Activated CD4-positive, alpha-beta T cell treated with anti-CD3 and anti-CD28 coated beads, Interleukin-2, Interleukin-4, amounts not matched to agents 100 ng/mL and 50 ng/mL, durations not matched to agents 16 hours and 8 hours (primary cell): Measurements from ENCODE around the gene GTF3C1.

Source experiments
- DNase-seq: peaks from one replicate; pipeline ENCODE4 v3.0.0-alpha.2; 2020; ENCODE audit warnings: low spot score

Gene GTF3C1

DNA sequence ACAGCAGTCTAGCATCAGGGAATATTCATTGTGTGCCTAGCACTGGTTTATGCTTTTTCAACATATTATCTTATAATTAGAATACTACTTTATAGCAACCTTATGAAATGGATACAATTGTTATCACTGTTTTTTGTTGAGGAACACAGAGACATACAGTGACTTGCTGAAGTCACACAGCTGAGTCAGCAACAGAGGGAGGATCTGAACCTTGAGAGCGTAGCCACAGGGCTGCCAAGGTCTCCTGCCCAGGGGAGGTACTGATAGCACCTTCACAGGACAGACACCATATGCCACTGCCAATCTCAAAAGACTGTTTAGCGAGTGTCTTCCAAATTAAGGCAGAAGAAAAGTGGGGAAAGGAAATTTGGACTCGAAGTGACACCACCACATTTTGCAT lies 63.0 kb downstream of the GTF3C1 start:
- no peak for DNase-seq

DNA sequence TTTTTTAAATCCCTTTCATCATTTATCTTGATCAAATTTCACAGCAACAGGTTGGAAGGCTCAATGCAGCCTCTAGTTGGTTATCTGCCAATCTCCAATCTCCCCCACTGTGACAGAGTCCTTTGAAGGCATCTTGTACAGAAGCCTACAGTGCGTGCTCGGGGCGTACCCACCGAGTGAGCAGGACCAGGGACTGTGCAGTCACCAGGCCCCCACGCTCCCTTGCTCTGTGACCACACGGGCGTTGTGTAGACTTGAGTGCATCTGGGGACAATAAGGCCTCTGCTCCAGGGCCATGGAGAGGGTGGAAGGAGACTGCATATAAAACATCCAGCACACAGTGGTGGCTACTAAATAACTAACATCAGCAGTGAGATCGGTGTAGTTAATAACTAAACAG lies 63.4 kb downstream of the GTF3C1 start:
- no peak for DNase-seq

GRCh38 chr16:27485811-27486210 lies 63.9 kb downstream of the GTF3C1 start:
- DNase-seq, result no peak

- no peak for DNase-seq
Measured at GRCh38 chr16:27485126-27485525, 64.6 kb downstream of the GTF3C1 start.

DNA sequence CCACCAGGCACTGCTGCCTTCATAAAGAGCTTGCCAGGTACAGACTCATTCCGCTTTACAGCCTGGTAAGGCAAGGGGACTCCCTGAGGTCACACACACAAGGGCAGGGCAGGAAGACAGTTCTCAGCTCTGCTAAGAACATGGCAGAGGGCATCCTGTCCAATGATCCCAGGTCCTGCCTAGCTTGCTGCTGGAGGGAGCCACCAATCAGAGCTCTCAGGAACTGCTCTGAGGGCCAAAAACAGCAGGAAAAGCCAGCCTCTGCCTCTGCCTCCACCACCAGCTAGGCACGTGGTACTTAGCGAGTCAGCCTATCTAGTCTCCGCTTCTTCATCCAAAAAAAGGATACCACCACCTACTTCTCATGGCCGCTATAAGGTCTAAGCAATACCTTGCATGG lies 66.1 kb downstream of the GTF3C1 start:
- DNase-seq, result no peak

DNA sequence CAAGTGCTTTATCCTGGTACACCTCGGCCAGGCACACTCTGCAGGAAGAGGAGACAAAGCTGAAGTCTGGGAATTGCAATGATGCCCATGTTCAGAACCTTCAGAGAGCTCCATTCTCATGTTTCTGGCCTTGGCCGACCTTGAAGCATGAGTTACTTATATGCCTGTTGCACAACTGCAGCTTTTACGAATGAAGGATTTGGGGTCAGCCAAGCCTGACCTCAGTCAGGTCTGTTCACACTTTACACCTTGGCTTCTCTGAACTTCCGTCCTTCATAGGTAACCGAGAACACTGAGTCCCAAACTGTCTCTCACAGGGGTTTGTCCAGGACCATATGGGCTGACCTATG lies 66.7 kb downstream of the GTF3C1 start:
- no peak for DNase-seq

- DNase-seq, result no peak
Measured at GRCh38 chr16:27482397-27483087, 67.2 kb downstream of the GTF3C1 start.

DNA sequence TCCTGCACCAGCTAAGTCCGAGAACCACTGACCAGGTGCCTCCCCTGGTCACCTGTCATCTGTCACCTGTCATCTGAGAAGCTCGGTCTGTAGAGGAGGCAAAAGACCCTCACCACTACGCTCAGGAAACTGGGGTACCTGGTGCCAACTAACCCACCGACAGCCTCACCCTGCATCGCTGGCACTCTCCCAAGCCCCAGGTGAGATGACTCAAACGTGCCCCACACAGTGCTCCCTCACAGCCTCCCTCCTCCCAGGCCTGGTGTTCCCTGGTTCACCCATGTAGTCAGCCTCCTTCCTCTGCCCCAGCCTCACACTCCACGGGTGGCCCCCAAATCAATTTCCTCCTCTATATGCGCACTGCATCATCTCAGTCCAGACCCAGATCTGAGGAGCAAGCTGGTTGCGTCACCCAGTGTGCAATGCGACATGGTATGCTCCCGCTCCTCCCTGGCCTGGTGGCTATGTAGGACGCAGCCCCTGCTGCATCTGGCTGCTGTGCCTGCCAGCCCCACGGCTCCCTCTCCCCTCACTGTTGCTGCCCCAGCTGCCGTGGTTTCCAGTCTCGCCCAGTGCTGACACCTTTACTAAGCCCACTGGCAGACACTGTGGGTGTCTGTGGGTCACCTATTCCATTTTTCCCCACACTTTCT lies 68.3 kb downstream of the GTF3C1 start:
- DNase-seq, result no peak

DNA sequence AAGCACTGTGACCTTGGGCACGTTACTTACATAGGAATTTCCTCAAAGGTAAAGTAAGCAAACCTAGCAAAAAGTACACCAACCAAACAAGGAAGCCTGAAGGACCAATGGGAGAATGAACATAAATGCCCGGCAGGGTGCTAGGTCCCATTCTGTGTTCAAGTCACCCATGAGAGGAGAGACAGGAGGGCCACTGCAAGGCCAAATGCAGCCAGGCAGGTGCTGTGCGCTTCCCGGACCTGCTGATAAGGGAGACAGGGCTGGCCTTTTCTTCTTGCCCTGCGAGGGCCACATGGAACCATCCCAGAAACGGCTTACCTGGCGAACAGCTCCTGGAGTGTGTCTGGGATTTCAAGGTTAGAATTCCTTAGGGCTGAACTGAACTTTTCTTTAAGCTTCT lies 69.0 kb downstream of the GTF3C1 start:
- DNase-seq, result no peak

GRCh38 chr16:27476240-27476639 lies 73.5 kb downstream of the GTF3C1 start:
- DNase-seq, result no peak

DNA sequence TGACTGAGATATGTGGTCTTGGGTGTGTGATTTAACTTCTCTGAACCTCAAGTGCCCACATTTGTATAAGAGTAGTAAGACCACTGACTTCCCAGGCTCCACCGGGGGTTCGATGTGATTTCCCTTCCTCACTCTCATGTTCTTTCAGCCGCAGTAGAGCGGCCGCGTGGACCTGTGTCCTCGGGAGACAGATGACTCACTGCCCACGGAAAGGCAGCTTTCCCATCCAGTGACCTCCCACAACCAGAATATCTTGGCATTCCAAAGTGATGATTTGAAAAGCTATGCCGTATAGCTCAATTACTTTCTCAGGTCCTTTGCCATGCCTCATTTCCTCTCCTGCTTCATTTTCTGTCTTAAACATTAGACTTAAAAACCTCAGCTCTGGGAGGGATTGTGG lies 74.2 kb downstream of the GTF3C1 start:
- DNase-seq, result no peak

DNA sequence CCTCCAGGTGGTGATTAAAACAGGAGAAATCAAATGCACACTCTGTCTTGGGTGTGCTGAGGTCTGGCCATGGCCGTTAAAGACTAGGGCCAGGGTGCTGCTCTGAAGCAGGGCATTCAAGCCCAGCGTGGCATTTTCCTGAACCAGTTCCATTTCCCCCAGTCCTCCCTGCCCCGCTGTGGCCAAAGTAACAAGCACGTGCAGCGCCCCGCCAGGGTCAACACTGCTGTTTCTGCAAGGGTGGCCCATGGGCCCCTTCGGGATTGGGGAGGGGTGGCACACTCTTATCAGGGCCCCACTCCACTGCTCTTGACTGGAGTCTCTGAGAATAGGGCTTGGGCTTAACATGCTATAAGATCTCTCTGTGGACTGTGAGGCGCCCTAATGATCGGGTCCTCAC lies 74.8 kb downstream of the GTF3C1 start:
- no peak for DNase-seq

DNA sequence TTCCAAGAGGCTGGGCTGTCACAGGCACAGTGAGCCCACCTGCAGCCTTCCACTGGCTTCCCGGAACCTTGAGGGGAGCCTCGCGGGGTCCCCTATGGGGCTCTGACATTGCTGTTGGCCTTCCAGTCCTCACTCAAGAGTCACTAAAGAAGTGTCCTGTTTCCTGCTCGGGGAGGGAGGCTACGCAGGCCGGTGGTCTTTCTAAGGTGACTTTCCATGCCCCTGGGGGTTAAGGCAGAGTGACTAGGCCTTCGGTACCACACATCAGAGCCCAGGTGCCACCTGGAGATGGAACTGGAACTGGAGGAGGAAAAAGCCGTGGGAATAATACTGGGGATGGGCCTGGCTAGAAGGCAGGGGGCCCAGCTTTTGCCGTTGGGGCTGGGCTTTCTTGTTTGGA lies 75.7 kb downstream of the GTF3C1 start:
- DNase-seq, result no peak

GRCh38 chr16:27473101-27473900 lies 76.4 kb downstream of the GTF3C1 start:
- DNase-seq, result no peak

GRCh38 chr16:27472091-27473020 lies 77.4 kb downstream of the GTF3C1 start:
- DNase-seq, result no peak

DNA sequence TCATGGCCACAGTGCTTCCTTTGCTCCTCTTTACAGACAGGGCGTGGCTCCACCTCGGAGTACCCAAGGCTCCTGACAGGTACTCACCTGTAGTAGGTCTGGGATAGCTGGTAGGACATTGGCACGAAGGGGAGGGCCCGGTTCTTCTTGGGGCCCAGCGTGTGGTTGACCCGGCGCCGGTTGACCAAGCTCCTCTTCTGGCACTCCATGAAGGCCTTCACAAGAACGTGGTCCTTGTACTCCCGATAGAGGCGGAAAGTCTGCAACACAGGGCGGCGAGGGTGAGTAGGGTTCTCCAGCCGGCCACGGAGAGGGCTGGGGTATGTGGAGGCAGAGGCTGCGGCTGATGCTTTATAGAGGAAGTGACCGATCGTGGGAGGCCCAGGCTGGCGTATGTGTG lies 78.1 kb downstream of the GTF3C1 start:
- no peak for DNase-seq

DNA sequence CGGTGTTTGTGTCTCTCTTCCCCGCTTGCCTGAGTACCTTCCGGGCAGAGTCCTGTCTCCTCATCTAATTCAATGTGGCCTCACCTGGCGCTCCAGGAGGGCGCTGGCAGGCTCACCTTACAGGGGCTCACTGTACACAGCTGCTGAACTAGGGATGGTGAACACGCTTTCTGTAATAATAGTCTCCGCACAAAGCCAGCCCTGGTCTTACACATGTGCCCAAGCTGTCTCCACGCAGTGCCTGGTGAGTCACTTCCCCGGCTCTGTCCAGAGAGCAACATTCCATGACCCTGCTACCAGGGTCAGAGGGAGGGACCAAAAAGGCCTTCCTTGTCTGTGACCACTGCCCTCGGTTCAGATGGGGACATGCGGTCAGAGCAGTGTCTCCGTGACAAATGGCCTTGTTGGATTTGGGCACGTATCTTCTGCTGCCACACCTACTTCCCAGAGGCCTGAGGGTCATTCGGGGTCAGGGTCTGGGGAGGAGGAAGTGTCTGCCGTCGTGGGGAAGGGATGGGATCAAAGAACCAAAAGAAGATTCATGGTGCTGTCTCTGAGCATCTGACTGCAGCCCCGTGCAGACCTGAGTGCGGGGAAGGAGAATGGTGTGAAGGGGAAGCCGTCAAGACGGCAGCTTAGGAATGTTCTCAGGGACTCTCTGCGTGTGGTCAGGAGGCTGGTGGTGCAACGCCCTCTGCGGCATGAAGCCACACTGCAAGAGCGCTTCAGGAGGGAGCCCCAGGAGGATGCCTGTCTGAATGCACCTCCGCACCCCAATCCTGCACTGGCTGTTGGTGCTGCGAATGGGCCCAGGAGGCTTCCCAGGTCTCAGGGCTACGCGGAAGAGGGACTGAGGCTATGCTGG lies 78.9 kb downstream of the GTF3C1 start:
- DNase-seq, result no peak

DNA sequence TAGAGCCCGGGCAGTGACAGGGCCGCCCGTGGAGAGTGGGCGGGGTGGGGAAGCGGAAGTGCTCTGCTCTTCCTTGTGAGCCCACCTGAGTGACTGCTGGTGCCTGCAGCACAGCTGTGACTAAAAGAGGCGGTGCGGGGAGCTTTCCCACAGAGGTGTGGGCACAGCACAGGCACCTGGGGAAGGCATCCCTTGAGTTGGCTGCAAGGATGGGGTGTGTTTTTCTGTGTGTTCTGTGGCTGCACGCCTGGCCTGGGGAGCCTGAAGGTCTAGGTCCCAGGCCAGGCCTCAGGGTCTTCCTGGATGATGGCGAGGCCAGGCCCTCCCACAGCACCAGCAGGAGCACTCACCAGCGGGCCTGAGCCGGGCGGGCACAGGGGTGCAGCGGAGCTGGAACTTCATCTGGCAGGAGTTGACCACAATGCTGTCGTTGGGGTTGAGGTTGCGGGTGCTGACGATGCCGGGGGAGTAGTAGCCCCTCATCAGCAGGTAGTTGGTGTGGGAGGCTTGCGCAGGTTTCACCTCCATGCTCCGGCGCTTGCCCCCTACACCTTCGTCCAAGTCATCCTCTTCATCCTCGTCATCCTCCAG lies 80.7 kb downstream of the GTF3C1 start:
- no peak for DNase-seq

- DNase-seq, result no peak
Measured at GRCh38 chr16:27465483-27465879, 84.2 kb downstream of the GTF3C1 start.

DNA sequence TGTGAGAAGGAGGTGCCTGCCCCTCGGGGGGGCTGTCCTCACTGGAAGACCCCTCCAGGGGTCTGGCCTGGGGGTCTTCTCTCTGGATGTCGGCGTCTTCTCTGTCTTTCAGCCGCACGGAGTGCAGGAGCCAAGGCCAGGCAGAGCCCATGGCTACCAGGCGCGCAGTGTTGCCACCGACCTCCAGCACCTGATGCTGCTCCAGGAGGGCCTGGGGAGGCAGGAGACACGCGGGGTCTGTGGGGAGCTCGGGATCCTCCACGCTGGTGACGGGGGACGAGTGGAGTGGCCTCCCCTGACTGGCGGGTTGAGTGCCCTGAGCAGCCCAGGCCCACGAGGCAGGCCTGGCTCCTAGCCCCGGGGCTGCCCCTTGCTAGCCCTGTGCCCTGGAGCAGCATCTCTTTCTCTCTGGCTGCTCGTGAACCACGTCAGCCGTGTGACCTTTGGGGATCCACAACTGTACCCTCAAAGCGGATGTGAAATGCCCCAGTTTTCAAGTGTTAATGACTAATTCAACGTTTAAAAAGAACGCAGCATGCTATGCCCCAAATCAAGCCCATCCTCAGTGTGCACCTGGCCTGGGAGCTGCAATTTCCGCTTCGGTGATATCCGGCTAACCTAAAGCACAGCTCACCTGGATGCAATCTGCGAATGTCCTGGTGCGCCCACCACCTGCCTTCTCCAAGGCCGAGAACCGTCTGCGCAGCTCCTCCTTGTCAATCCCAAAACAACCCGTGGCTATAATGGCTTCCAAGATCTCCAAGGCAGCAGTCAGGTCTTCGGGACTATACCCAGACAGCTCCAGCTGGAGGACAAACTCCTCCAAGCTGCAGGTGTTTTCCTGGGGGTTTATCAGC lies 84.9 kb downstream of the GTF3C1 start:
- no peak for DNase-seq
